CD4-positive, alpha-beta T cell (primary cell): ENCODE measurements around the gene MCRS1. TPM values are rescaled to one million over a fixed set of nuclear protein-coding genes. Genes with fewer than 3 reads are reported as not detected.
"Not testable (repeated sequence)": the region's sequence is repeated elsewhere in the genome, so short reads cannot be mapped to it uniquely, and the experiment has no call there.

Source experiments
- ATAC-seq: fragments of 200-7000 bp; cut with Tn5 transposase; one replicate; pipeline ENCODE4 v1.10.0; 2022; ENCODE audit warnings: mild to moderate bottlenecking; ENCODE audit not compliant: poor library complexity
- CTCF ChIA-PET: fragments of 350-600 bp; sonication (Branson Sonifier 250); formaldehyde crosslinking; loops from one replicate; lab custom pipeline; 2021; ENCODE audit warnings: antibody characterized with exemption, inconsistent platforms; lab: Charles Lee
- POLR2A ChIA-PET: fragments of 350-600 bp; sonication (Branson Sonifier 250); formaldehyde crosslinking; loops from one replicate; lab custom pipeline; 2021; ENCODE audit warnings: antibody characterized with exemption, inconsistent platforms; lab: Charles Lee
- DNase-seq, 14 experiments: peaks; one replicate each; pipeline ENCODE4 v3.0.0-alpha.2; 2013 to 2020; ENCODE audit warnings: mixed read lengths in 2 of 14
- H3K27ac ChIP-seq, 2 donors: one replicate each; pipeline versions ENCODE4 v1.5.1 to v1.7.0; 2013; ENCODE audit warnings: low read length in 2 of 2, low read depth in 1 of 2, mild to moderate bottlenecking in 1 of 2
- H3K27me3 ChIP-seq, 2 experiments: 1 replicate in 1 of 2; 2 replicates in 1 of 2; pipeline versions ENCODE4 v1.6.1 to v1.7.0; 2013; ENCODE audit warnings: low read length in 2 of 2, control low read depth in 1 of 2, mild to moderate bottlenecking in 1 of 2, moderate library complexity in 1 of 2; ENCODE audit not compliant: insufficient read depth in 2 of 2, control insufficient read depth in 1 of 2
- H3K36me3 ChIP-seq: one replicate; pipeline ENCODE4 v1.6.1; 2013; ENCODE audit warnings: low read length, control low read depth; ENCODE audit not compliant: insufficient read depth
- H3K4me1 ChIP-seq: one replicate; pipeline ENCODE4 v1.6.1; 2013; ENCODE audit warnings: low read length, control low read depth; ENCODE audit not compliant: insufficient read depth
- H3K4me3 ChIP-seq: one replicate; pipeline ENCODE4 v1.5.1; 2013; ENCODE audit warnings: mild to moderate bottlenecking, low read length, moderate library complexity
- H3K9me3 ChIP-seq, 2 experiments: 1 replicate in 1 of 2; 2 replicates in 1 of 2; pipeline versions ENCODE4 v1.6.1 to v1.7.0; 2013; ENCODE audit warnings: low read length in 2 of 2, mild to moderate bottlenecking in 2 of 2, control low read depth in 1 of 2, moderate library complexity in 1 of 2; ENCODE audit not compliant: control insufficient read depth in 1 of 2, insufficient read depth in 1 of 2
- H3K27ac Mint-ChIP-seq: one replicate; pipeline ENCODE4 v1.8.0; 2020; ENCODE audit warnings: mixed read lengths
- H3K27me3 Mint-ChIP-seq: one replicate; pipeline ENCODE4 v1.8.0; 2021; ENCODE audit warnings: mixed read lengths
- H3K36me3 Mint-ChIP-seq: one replicate; pipeline ENCODE4 v1.8.0; 2021; ENCODE audit warnings: low read depth, mixed read lengths
- H3K4me1 Mint-ChIP-seq: one replicate; pipeline ENCODE4 v1.8.0; 2021; ENCODE audit warnings: low read depth, mixed read lengths
- H3K4me3 Mint-ChIP-seq: one replicate; pipeline ENCODE4 v1.8.0; 2020; ENCODE audit warnings: mild to moderate bottlenecking, mixed read lengths
- H3K9me3 Mint-ChIP-seq: one replicate; pipeline ENCODE4 v1.8.0; 2020; ENCODE audit warnings: mixed read lengths
- intact Hi-C, 2 experiments: fragments of 100-400 bp; cut with DNase I in 1 of 2; cut with micrococcal nuclease in 1 of 2; formaldehyde crosslinking; loops; one replicate each; pipeline versions ENCODE4 v1.15.1 to v1.9.0; 2023 to 2025; cut with DNase I, micrococcal nuclease
- total RNA-seq, 174 experiments: library from RNA in 2 of 174; stranded (reverse) in 2 of 174; gene quantifications; one replicate each; pipeline ENCODE4 v1.2.3 and lab custom pipeline; 2021 to 2026
- TF ChIP-seq, protein P1 (sequence below): fragments of 200-600 bp; IDR thresholded peaks from one replicate; pipeline ENCODE4 v1.8.0; 2022; ENCODE audit warnings: antibody characterized with exemption, mild to moderate bottlenecking

MCRS1 gene
- total RNA-seq, 2 experiments from 2014 or later = 49.0 to 56.4 TPM

DNA sequence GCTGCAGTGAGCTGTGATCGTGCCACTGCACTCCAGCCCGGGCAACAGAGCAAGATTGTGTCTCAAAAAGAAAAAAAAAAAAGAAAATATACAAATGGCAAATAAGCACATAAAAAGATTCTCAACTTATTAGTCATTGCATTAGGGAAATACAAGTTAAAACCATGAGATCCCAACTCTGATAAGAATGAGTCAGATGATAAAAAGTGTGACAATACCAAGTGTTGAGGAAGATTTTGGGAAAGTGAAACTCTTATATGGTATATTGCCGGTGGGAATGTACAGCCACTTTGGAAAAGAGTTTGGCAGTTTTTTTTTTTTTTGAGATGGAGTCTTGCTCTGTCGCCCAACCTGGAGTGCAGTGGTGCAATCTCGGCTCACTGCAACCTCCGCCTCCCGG is 47.8 kb upstream of the MCRS1 start:
- Mint-ChIP-seq H3K9me3 (no peaks in the 10 kb centered on the region), H3K4me3 (no peak overlapping the region), H3K36me3 (no peaks in the 10 kb centered on the region), H3K27me3 (peaks cover 18% of the 10 kb centered on the region), H3K4me1 (no peaks in the 10 kb centered on the region), H3K27ac (no peak overlapping the region)
- ChIA-PET POLR2A (no interaction called here), CTCF (no interaction called here)
- H3K4me1 ChIP-seq = no peaks in the 10 kb centered on the region
- TF ChIP-seq, protein P1, sequence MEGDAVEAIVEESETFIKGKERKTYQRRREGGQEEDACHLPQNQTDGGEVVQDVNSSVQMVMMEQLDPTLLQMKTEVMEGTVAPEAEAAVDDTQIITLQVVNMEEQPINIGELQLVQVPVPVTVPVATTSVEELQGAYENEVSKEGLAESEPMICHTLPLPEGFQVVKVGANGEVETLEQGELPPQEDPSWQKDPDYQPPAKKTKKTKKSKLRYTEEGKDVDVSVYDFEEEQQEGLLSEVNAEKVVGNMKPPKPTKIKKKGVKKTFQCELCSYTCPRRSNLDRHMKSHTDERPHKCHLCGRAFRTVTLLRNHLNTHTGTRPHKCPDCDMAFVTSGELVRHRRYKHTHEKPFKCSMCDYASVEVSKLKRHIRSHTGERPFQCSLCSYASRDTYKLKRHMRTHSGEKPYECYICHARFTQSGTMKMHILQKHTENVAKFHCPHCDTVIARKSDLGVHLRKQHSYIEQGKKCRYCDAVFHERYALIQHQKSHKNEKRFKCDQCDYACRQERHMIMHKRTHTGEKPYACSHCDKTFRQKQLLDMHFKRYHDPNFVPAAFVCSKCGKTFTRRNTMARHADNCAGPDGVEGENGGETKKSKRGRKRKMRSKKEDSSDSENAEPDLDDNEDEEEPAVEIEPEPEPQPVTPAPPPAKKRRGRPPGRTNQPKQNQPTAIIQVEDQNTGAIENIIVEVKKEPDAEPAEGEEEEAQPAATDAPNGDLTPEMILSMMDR = no peak
- H3K27me3 ChIP-seq = no peaks in the 10 kb centered on the region
- peaks cover 0 to 16% of the 10 kb centered on the region in 2 experiments for H3K9me3 ChIP-seq
- H3K27ac ChIP-seq = no peak overlapping the region
- DNase-seq (no peak), ATAC-seq (no peak)
- intact Hi-C loops = loop anchor here in 1 of 2 experiments (5.0 kb wide), 1 partner anchor 33 kb away; no protein-coding TSS in a partner anchor
- H3K36me3 ChIP-seq = no peaks in the 10 kb centered on the region
- no peak overlapping the region for H3K4me3 ChIP-seq

DNA sequence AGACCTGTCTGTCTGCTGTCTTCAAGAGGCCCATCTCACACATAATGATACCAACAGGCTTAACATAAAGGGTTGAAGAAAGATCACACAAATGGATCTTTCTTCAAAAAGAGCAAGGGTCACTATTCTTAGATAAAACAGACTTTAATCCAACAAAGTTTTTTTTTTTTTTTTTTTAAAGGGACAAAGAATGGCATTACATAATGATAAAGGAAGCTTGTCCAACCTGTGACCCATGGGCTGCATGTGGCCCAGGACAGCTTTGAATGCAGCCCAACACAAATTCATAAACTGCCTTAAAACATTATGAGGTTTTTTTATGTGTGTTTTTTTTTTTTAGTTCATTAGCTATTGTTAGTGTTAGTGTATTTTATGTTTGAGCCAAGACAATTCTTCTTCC is 44.3 kb upstream of the MCRS1 start:
- intact Hi-C loops = no loop called here
- no peak for ATAC-seq
- TF ChIP-seq, protein P1 = no peak
- ChIA-PET CTCF (interaction anchor here (0.8 kb wide), 1 partner anchor 32 kb away, joined by 3 read pairs; no protein-coding TSS in a partner anchor), POLR2A (interaction anchor here (1.4 kb wide), 1 partner anchor 11 kb away, joined by 4 read pairs; the partner anchor contains the start of gene PRPF40B)
- Mint-ChIP-seq H3K4me1 (no peaks in the 10 kb centered on the region), H3K27me3 (peaks cover 17% of the 10 kb centered on the region), H3K4me3 (no peak overlapping the region), H3K9me3 (no peaks in the 10 kb centered on the region), H3K27ac (no peak overlapping the region), H3K36me3 (no peaks in the 10 kb centered on the region)
- H3K36me3 ChIP-seq = no peaks in the 10 kb centered on the region
- H3K4me3 ChIP-seq = no peak overlapping the region
- no peak overlapping the region for H3K27ac ChIP-seq
- peaks cover 0 to 21% of the 10 kb centered on the region in 2 experiments for H3K9me3 ChIP-seq
- no peaks in the 10 kb centered on the region for H3K4me1 ChIP-seq
- H3K27me3 ChIP-seq = no peaks in the 10 kb centered on the region
- no peak for DNase-seq

DNA sequence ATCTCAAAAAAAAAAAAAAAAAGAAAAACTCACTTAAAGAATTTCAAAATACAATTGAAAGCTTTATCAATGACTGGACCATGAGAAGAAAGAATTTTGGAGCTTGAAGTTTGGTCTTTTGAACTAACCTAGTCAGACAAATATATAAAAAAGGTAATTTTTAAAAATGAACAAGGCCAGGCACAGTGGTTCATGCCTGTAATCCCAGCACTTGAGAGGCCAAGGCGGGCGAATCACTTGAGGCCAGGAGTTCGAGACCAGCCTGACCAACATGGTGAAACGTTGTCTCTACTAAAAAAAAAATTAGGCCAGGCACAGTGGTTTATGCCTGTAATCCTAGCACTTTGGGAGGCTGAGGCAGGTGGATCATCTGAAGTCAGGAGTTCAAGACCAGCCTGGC is 42.8 kb upstream of the MCRS1 start:
- H3K9me3 Mint-ChIP-seq, CTCF ChIA-PET, H3K27ac Mint-ChIP-seq, H3K27ac ChIP-seq, DNase-seq, H3K4me3 ChIP-seq, intact Hi-C loops, POLR2A ChIA-PET, ATAC-seq, H3K36me3 ChIP-seq, H3K27me3 ChIP-seq, H3K4me1 ChIP-seq, H3K4me3 Mint-ChIP-seq, H3K4me1 Mint-ChIP-seq, H3K36me3 Mint-ChIP-seq: not testable (repeated sequence)
- H3K27me3 Mint-ChIP-seq = peaks cover 17% of the 10 kb centered on the region
- H3K9me3 ChIP-seq = peaks cover 0 to 18% of the 10 kb centered on the region in 2 experiments

DNA sequence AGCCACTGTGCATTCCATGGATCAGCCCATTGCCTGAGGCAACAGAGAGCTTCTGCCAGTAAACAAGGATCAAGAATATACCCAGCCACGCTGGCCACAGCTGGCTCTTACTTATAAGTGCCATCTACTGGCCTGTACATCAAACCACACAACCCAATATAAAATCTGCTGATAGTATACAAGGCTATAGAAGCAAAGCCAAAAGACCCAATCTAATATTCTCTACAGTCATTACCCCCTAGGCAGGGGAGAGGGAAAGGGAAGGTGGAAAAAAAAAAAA is 41.9 kb upstream of the MCRS1 start:
- Mint-ChIP-seq H3K27me3 (peaks cover 17% of the 10 kb centered on the region), H3K4me1 (no peaks in the 10 kb centered on the region), H3K36me3 (no peaks in the 10 kb centered on the region), H3K4me3 (no peak overlapping the region), H3K27ac (no peak overlapping the region), H3K9me3 (no peaks in the 10 kb centered on the region)
- Histone ChIP-seq H3K27ac (no peak overlapping the region), H3K4me3 (no peak overlapping the region), H3K27me3 (no peaks in the 10 kb centered on the region), H3K36me3 (no peaks in the 10 kb centered on the region), H3K4me1 (no peaks in the 10 kb centered on the region), H3K9me3 (peaks cover 0 to 14% of the 10 kb centered on the region in 2 experiments)
- intact Hi-C loops = no loop called here
- no peak for ATAC-seq
- ChIA-PET CTCF (no interaction called here), POLR2A (no interaction called here)
- no peak for DNase-seq
- TF ChIP-seq, protein P1 = no peak
